Measurements from ENCODE around the gene NUP205. TPM values are rescaled to one million over a fixed set of nuclear protein-coding genes. Genes with fewer than 3 reads are reported as not detected.
"Not testable (repeated sequence)": the region's sequence is repeated elsewhere in the genome, so short reads cannot be mapped to it uniquely, and the experiment has no call there.

NUP205 gene
- total RNA-seq, 2 experiments from 2014 or later: 119 to 120 TPM

DNA sequence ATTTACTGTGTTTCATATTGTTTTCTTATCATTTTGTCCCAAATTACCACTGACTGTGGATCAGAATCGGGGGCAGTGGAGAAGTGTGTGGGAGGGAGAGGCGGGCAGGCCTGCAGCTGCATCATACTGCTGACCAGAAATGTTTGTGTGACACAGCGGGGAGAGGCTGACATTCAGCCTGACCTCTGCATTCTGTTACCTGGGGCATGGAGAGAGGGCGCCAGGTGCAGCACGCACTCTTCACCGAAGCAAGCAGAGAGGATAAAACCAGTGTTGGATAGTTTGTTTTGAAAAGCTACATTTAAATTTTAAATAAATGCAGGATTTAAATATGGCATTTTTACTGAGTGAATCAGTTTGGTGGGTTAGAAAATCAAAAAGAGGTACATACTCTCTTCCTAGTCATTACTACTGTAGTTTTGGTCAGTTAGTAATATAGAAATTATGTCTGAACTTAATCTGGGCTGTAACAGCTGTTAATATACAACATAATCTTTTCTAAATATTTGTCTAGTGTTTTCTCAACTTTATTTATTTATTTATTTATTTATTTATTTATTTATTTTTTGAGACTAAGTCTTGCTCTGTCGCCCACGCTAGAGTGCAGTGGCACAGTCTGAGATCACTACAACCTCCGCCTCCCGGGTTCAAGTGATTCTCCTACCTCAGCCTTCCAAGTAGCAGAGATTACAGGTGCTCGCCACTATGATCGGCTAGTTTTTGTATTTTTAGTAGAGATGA is 95.8 kb downstream of the NUP205 start:
- Mint-ChIP-seq H3K9me3 (ENCODE audit: low read depth) (no peaks in the 10 kb centered on the region), H3K27ac (no peak overlapping the region), H3K4me1 (no peaks in the 10 kb centered on the region), H3K36me3 (peaks cover 5% of the 10 kb centered on the region), H3K4me3 (no peak overlapping the region), H3K27me3 (no peaks in the 10 kb centered on the region)
- no peak for DNase-seq
- CTCF ChIA-PET: interaction anchor here (0.8 to 1.4 kb wide), 2 partner anchors 9 kb away, joined by 3 to 5 read pairs; partner anchors contain the start of gene STMP1
- no peak for ATAC-seq

DNA sequence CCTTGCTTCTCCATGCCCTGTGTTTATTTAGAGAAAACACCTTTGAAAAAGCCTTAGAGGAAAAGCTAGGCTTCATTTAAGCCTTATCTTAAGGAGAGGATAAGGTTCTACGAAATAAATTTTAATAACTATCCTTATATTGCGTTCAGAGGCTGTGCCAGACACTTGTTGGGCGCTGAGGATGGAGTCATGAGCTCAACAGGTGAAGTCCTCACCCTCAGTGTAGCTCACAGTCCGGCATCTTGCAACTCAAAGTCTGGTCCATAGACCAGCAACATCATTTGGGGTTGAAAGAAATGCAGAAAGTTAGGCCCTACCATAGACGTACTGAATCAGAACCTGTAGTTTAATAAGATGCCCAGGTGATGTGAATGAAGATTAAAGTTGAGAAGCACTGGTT is 100.8 kb downstream of the NUP205 start:
- no peak for DNase-seq
- Mint-ChIP-seq H3K4me1 (peaks cover 17% of the 10 kb centered on the region), H3K27ac (no peak overlapping the region), H3K9me3 (ENCODE audit: low read depth) (no peaks in the 10 kb centered on the region), H3K27me3 (no peaks in the 10 kb centered on the region), H3K36me3 (no peaks in the 10 kb centered on the region), H3K4me3 (no peak overlapping the region)
- ATAC-seq: no peak
- CTCF ChIA-PET: interaction anchor here (0.6 to 6.7 kb wide), 6 partner anchors 13 to 337 kb away, joined by 3 to 42 read pairs (median 6); no protein-coding TSS in a partner anchor

DNA sequence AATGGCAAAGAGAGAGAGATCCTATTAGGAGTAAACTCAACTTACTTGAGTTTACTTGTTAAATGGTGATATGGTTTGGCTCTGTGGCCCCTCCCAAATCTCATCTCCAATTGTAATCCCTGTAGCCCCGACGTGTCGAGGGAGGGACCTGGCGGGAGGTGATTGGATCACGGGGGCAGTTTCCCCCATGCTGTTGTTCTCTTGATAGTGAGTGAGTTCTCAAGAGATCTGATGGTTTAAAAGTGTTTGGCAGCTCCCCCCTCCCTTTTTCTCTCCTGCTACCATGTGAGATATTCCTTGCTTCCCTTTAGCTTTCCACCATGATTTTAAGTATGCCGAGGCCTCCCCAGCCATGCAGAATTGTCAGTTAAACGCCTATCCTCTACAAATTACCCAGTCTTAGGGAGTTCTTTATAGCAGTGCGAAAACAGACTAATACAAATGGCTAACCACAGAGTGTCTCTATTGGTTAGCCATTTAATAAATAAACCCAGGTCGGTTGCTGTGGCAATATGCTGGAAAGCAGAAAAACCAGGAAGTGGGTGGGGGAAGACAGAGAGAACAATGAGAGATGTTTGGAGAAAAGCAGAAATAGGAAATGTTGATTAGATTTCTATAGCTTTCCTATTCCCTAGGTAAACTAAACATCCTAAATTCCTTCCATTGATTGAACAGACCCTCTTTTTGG is 101.6 kb downstream of the NUP205 start:
- peaks cover 23% of the 10 kb centered on the region for H3K4me1 Mint-ChIP-seq
- no peak overlapping the region for H3K27ac Mint-ChIP-seq
- CTCF ChIA-PET: interaction anchor here (5.7 to 6.7 kb wide), 2 partner anchors 13 to 14 kb away, joined by 35 to 42 read pairs; no protein-coding TSS in a partner anchor
- H3K27me3 Mint-ChIP-seq: no peaks in the 10 kb centered on the region
- DNase-seq (no peak), ATAC-seq (no peak)
- H3K9me3 Mint-ChIP-seq (ENCODE audit: low read depth): no peaks in the 10 kb centered on the region
- no peak overlapping the region for H3K4me3 Mint-ChIP-seq
- H3K36me3 Mint-ChIP-seq: peaks cover 1% of the 10 kb centered on the region

DNA sequence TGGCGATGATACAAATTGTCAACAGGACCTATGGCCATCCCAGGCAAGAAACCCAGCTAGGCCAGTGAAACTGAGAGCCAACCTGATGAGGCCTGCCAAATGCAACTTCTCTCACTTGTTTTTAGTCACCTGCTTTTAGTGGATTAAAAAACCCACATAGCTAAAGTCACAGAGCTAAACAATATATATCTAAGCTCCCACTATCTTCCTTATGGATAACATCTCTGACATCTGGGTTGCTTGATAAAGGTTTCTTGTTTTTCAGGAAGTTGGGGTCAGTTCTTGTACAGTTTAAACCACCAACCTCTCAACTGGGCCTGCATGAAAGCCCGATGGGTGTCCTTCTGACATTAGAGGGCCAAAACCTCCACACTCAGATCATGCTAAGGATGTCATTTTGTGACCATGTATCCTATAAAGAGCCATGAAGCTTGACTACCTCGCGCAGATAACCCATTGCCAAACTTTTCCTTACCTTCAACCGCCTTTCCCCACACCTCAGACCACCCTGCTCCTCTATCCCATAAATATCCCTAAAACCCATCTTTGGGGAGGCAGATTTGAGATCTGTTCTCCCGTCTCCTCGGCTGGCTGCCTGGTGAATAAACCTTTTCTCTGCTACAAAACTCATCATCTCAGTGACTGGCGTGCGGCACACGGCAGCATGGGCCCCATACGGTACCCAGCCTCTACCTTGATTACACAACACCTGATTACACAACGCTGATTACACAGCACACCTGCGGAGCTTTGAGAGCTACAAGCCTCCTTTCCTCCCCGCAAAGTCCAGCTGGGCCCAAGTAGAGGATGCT is 103.8 kb downstream of the NUP205 start:
- Mint-ChIP-seq H3K36me3 (peaks cover 5% of the 10 kb centered on the region), H3K4me1 (peaks cover 28% of the 10 kb centered on the region), H3K27ac (peak overlapping the region; percentile 77), H3K27me3 (no peaks in the 10 kb centered on the region), H3K9me3 (ENCODE audit: low read depth) (no peaks in the 10 kb centered on the region), H3K4me3 (peak overlapping the region; percentile 90)
- CTCF ChIA-PET: interaction anchor here (0.6 to 6.7 kb wide), 7 partner anchors 8 to 337 kb away, joined by 3 to 42 read pairs (median 3); no protein-coding TSS in a partner anchor
- ATAC-seq (peak; percentile 2), DNase-seq (no peak)

DNA sequence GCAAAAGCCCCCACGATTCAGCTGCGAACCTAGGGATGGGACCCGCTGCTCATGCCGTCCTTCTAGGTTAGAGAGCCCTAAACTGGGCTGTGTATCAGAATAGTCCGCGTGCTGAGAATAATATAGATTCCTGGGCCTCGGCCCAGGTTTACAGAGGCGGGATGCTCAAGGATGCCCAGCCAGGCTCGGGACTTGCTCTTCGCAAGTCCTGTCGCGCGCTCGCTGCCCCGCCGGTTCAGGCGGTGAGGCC is 104.3 kb downstream of the NUP205 start:
- Mint-ChIP-seq H3K27me3 (no peaks in the 10 kb centered on the region), H3K4me1 (peaks cover 33% of the 10 kb centered on the region), H3K36me3 (peaks cover 9% of the 10 kb centered on the region), H3K9me3 (ENCODE audit: low read depth) (no peaks in the 10 kb centered on the region), H3K4me3 (peak overlapping the region; percentile 90), H3K27ac (peak overlapping the region; percentile 77)
- ATAC-seq (no peak), DNase-seq (peak; percentile 45)
- CTCF ChIA-PET: interaction anchor here (0.8 to 6.7 kb wide), 14 partner anchors 9 to 388 kb away, joined by 3 to 42 read pairs (median 5); partner anchors contain the start of gene NUP205

DNA sequence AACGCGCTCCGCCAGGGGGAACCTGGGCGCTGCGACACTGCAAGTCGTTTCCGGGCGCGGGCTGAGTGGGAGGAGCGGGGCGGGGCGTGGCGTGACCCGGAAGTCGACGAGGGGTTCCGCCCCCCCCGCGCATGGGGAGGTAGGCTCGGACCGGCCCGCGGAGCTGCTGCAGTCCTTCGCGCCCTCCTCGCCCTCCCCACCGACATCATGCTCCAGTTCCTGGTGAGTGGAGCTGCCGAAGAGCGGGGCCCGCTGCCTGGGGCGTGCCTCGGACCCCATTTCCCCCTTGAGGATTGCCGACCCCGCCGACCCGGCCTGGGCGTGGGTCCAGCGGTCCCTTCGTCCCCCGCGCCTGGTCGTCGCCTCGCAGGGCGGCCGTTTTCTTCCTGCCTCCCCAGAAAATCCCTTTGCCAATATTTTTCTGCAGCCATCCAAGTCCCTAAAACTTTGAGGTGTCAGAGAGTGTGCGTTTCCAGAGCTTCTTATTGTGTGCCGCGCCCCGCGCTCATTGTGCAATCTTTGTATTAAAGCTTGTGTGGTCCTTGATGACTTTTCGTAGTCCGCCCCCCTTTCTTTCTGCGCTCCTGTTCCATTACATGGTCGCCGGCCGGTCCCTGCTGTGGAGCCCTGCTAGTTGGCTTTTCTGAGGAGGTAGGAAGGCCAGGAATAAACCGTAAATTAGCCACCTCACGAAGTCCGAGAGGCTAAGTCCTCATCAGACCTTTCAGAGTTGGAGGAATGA is 104.8 kb downstream of the NUP205 start, which contains the start of gene STMP1:
Gene STMP1, plus strand, starts transcription at position 142 of the 742 bp plus-strand sequence.
- Mint-ChIP-seq H3K9me3 (ENCODE audit: low read depth) (no peaks in the 10 kb centered on the region), H3K4me1 (peaks cover 33% of the 10 kb centered on the region), H3K27ac (peak within 1 kb of the TSS; percentile 86), H3K4me3 (peak within 1 kb of the TSS; percentile 90), H3K27me3 (no peaks in the 10 kb centered on the region), H3K36me3 (peaks cover 10% of the 10 kb centered on the region)
- DNase-seq: peak; percentile 96
- CTCF ChIA-PET: interaction anchor here (0.6 to 6.7 kb wide), 16 partner anchors 9 to 388 kb away, joined by 3 to 42 read pairs (median 5); partner anchors contain the start of gene NUP205
- ATAC-seq: peak; percentile 98

DNA sequence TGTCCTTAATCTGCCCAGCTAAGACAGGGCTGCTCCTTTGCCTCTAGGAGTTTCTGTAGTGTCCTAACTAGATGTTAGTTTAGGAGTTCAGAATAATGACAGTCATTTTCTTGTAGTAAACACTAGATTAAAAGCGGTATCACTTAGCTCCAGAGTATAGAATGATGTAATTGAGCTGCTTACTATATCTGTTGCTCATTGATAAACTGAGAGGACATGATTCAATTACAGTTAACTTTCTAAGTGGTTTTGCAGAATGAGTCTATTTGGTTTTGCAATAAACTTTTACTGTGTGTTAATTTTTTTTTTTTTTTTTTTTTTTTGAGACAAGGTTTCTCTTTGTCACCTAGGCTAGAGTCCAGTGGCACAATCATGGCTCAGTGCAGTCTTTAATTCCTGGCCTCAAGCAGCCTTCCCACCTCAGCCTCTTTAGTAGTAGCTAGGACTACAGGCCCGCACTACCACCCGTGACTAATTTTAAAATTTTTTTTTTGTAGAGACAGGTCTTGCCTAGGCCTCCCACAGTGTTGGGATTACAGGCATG is 106.4 kb downstream of the NUP205 start:
- ATAC-seq: no peak

DNA sequence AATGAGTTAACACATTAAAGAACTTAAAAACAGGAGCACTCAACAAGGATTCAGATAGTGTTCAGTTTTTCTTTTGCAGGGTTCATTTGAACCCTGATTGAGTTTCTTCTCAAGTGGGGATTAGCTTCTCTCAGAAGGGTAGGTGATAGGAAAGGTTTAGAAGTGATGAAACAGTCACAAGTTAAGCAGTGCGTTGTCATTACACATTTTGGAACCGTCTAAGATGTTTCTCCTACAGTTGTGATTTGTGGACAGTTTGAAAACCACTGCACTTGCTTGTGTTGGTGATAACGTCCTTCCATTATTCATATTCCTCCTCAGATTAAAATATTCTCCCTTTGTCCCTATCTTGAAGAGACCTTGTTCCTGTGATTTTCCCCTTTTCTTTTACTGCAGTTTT is 107.3 kb downstream of the NUP205 start:
- Mint-ChIP-seq H3K27ac (no peak overlapping the region), H3K9me3 (ENCODE audit: low read depth) (no peaks in the 10 kb centered on the region), H3K4me1 (peaks cover 37% of the 10 kb centered on the region), H3K4me3 (no peak overlapping the region), H3K36me3 (peaks cover 18% of the 10 kb centered on the region), H3K27me3 (no peaks in the 10 kb centered on the region)
- DNase-seq (no peak), ATAC-seq (no peak)
- CTCF ChIA-PET: interaction anchor here (6.7 kb wide), 1 partner anchor 7 kb away, joined by 42 read pairs; no protein-coding TSS in a partner anchor

More for the DNA sequence above, 106.4 kb downstream of the NUP205 start:
- no peak for DNase-seq
- CTCF ChIA-PET: interaction anchor here (1.3 to 6.7 kb wide), 4 partner anchors 8 to 390 kb away, joined by 3 to 42 read pairs (median 22); no protein-coding TSS in a partner anchor
- H3K4me1 Mint-ChIP-seq: peaks cover 37% of the 10 kb centered on the region
- H3K4me3 Mint-ChIP-seq: peak overlapping the region; percentile 90
- peaks cover 18% of the 10 kb centered on the region for H3K36me3 Mint-ChIP-seq
- no peak overlapping the region for H3K27ac Mint-ChIP-seq
- H3K27me3 Mint-ChIP-seq: no peaks in the 10 kb centered on the region
- no peaks in the 10 kb centered on the region for H3K9me3 Mint-ChIP-seq (ENCODE audit: low read depth)

DNA sequence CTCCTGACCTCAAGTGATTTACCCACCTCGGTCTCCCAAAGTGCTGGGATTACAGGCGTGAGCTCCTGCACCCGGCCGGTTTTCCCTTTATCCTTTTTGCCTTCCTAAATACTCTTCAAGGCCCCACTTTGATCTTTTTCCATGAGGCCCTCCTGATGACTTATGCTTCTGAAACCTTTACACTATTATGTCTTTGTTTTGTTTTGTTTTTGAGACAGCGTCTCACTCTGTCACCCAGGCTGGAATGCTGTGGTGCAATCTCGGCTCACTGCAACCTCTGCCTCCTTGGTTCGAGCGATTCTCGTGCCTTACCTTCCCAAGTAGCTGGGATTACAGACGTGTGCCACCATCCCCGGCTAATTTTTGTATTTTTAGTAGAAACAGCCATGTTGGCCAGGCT is 108.4 kb downstream of the NUP205 start:
- ATAC-seq (no peak), DNase-seq (no peak)
- CTCF ChIA-PET: interaction anchor here (1.0 kb wide), 1 partner anchor 392 kb away, joined by 4 read pairs; no protein-coding TSS in a partner anchor
- peaks cover 18% of the 10 kb centered on the region for H3K36me3 Mint-ChIP-seq
- H3K4me1 Mint-ChIP-seq: peaks cover 37% of the 10 kb centered on the region
- no peaks in the 10 kb centered on the region for H3K27me3 Mint-ChIP-seq
- H3K4me3 Mint-ChIP-seq: no peak overlapping the region
- H3K9me3 Mint-ChIP-seq (ENCODE audit: low read depth): no peaks in the 10 kb centered on the region
- H3K27ac Mint-ChIP-seq: no peak overlapping the region

DNA sequence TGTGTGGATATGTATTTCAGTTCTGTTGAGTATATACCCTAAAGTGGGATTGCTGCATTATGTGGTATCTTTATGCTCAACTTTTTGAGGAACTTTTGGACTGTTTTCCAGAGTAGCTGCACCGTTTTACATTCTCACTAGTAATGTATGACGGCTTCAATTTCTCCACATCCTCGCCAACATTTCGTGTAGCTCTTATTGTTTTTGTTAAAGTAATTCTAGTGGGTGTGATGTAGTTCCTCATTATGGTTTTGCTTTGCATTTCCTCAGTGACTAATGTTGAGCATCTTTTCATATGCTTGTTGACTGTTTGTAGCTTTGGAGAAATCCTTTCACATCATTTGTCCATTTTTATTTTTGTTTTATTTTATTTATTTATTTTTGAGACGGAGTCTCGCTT is 109.1 kb downstream of the NUP205 start:
- Mint-ChIP-seq H3K36me3 (peaks cover 18% of the 10 kb centered on the region), H3K9me3 (ENCODE audit: low read depth) (no peaks in the 10 kb centered on the region), H3K4me1 (peaks cover 32% of the 10 kb centered on the region), H3K27ac (no peak overlapping the region), H3K27me3 (no peaks in the 10 kb centered on the region), H3K4me3 (no peak overlapping the region)
- ATAC-seq: no peak
- no peak for DNase-seq
- CTCF ChIA-PET: interaction anchor here (1.0 kb wide), 1 partner anchor 392 kb away, joined by 4 read pairs; no protein-coding TSS in a partner anchor

DNA sequence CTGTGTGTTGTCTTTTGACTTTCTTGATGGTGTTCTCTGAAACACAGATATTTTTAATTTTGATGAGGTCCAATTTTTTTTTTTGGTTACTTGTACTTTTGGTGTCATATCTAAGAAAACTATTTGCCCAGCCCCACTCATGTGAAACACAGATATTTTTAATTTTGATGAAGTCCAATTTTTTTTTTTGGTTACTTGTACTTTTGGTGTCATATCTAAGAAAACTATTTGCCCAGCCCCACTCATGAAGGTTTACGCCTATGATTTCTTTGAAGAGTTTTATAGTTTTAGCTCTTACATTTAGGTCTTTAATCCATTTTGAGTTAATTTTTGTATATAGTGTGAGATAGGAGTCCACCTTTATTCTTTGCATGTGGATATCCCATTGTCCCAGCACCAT is 109.9 kb downstream of the NUP205 start:
- peaks cover 18% of the 10 kb centered on the region for H3K36me3 Mint-ChIP-seq
- CTCF ChIA-PET: interaction anchor here (1.2 kb wide), 1 partner anchor 393 kb away, joined by 3 read pairs; no protein-coding TSS in a partner anchor
- ATAC-seq: not testable (repeated sequence)

DNA sequence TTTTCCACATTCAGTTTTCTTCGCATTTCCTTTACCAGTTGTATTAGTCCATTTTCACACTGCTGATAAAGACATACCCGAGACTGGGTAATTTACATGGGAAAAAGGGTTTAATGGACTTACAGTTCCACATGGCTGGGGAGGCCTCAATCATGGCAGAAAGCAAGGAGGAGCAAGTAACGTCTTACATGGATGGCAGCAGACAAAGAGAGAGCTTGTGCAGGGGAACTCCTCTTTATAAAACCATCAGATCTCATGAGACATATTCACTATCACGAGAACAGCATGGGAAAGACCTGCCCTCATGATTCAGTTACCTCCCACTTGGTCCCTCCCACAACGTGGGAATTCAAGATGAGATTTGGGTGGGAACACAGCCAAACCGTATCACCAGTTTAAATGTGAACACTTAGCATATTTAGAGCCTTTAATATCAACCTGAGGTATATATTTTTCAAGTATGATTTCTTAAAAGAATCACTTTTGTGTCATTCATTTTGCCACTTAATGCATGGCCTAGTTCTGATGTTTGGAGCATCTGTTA is 111.2 kb downstream of the NUP205 start:
- CTCF ChIA-PET: interaction anchor here (1.2 to 6.6 kb wide), 2 partner anchors 7 to 394 kb away, joined by 3 to 42 read pairs; partner anchors contain the start of gene STMP1
- not testable (repeated sequence) for ATAC-seq; H3K27ac Mint-ChIP-seq; DNase-seq; H3K9me3 Mint-ChIP-seq (ENCODE audit: low read depth); H3K4me3 Mint-ChIP-seq; H3K27me3 Mint-ChIP-seq
- peaks cover 16% of the 10 kb centered on the region for H3K4me1 Mint-ChIP-seq
- peaks cover 17% of the 10 kb centered on the region for H3K36me3 Mint-ChIP-seq

More for the DNA sequence above, 109.9 kb downstream of the NUP205 start:
- H3K27ac Mint-ChIP-seq; DNase-seq; H3K27me3 Mint-ChIP-seq; H3K4me3 Mint-ChIP-seq; H3K9me3 Mint-ChIP-seq (ENCODE audit: low read depth): not testable (repeated sequence)
- H3K4me1 Mint-ChIP-seq: peaks cover 28% of the 10 kb centered on the region

Measured in activated CD8-positive, alpha-beta memory T cell treated with anti-CD3 and anti-CD28 coated beads, Interleukin-2, amount 10 ng/mL, durations not matched to agents 7 days and 5 days (primary cell).